Stomach (tissue), 4 donors: ENCODE measurements around the gene CYP4F11.
"Not testable (repeated sequence)": the region's sequence is repeated elsewhere in the genome, so short reads cannot be mapped to it uniquely, and the experiment has no call there.

Experiments
- POLR2A ChIP-seq, 4 donors: fragments of 450-650 bp; IDR thresholded peaks; one replicate each; pipeline ENCODE4 v1.6.1; 2016; ENCODE audit warnings: antibody characterized with exemption in 4 of 4, control low read depth in 2 of 4, mild to moderate bottlenecking in 1 of 4, moderate library complexity in 1 of 4
- TF ChIP-seq, protein P1 (sequence below), 7 experiments: fragments of 450-650 bp in 4 of 7; fragments of 200-600 bp in 3 of 7; sonication (generic) in 3 of 7; IDR thresholded peaks; one replicate each; pipeline ENCODE4 v1.5.1; 2016 to 2019; ENCODE audit warnings: antibody characterized with exemption in 7 of 7, control low read depth in 2 of 7, mild to moderate bottlenecking in 1 of 7

DNA sequence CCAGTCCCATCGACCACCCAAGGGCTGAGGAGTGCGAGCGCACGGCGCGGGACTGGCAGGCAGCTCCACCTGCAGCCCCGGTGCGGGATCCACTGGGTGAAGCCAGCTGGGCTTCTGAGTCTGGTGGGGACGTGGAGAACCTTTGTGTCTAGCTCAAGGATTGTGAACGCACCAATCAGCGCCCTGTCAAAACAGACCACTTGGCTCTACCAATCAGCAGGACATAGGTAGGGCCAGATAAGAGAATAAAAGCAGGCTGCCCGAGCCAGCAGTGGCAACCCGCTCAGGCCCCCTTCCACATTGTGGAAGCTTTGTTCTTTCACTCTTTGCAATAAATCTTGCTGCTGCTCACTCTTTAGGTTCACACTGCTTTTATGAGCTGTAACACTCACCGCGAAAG is 34.3 kb downstream of the CYP4F11 start:
- TF ChIP-seq, protein P1, sequence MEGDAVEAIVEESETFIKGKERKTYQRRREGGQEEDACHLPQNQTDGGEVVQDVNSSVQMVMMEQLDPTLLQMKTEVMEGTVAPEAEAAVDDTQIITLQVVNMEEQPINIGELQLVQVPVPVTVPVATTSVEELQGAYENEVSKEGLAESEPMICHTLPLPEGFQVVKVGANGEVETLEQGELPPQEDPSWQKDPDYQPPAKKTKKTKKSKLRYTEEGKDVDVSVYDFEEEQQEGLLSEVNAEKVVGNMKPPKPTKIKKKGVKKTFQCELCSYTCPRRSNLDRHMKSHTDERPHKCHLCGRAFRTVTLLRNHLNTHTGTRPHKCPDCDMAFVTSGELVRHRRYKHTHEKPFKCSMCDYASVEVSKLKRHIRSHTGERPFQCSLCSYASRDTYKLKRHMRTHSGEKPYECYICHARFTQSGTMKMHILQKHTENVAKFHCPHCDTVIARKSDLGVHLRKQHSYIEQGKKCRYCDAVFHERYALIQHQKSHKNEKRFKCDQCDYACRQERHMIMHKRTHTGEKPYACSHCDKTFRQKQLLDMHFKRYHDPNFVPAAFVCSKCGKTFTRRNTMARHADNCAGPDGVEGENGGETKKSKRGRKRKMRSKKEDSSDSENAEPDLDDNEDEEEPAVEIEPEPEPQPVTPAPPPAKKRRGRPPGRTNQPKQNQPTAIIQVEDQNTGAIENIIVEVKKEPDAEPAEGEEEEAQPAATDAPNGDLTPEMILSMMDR (IDR thresholded peaks at IDR 0.05), result not testable (repeated sequence)
- TF ChIP-seq POLR2A (IDR thresholded peaks at IDR 0.05), result not testable (repeated sequence)
